NCI-H345 (cell line): ENCODE measurements around the gene DAPP1.

Experiments
- DNase-seq: peaks from one replicate; lab custom pipeline; 2025; lab: John Stamatoyannopoulos, UW

Gene DAPP1

GRCh38 chr4:99853999-99854398 is 37.4 kb downstream of the DAPP1 start:
- peak; percentile 36 for DNase-seq

GRCh38 chr4:99855678-99856077 is 39.1 kb downstream of the DAPP1 start:
- no peak for DNase-seq

- DNase-seq, result no peak
These were observed 39.5 kb downstream of the DAPP1 start for GRCh38 chr4:99856166-99856565.

GRCh38 chr4:99857307-99857706 is 40.7 kb downstream of the DAPP1 start:
- DNase-seq, result no peak

GRCh38 chr4:99859618-99860017 is 43.0 kb downstream of the DAPP1 start:
- peak; percentile 26 for DNase-seq

GRCh38 chr4:99860521-99860920 is 43.9 kb downstream of the DAPP1 start:
- no peak for DNase-seq

GRCh38 chr4:99861120-99861905 is 44.7 kb downstream of the DAPP1 start:
- DNase-seq, result peak; percentile 21

GRCh38 chr4:99863804-99864203 is 47.2 kb downstream of the DAPP1 start:
- DNase-seq, result no peak

- no peak for DNase-seq
These were observed 51.5 kb downstream of the DAPP1 start for GRCh38 chr4:99868126-99868596.

GRCh38 chr4:99872570-99872969 is 55.9 kb downstream of the DAPP1 start:
- no peak for DNase-seq

- no peak for DNase-seq
These were observed 58.4 kb downstream of the DAPP1 start for GRCh38 chr4:99875071-99875470.

- no peak for DNase-seq
These were observed 60.3 kb downstream of the DAPP1 start for GRCh38 chr4:99876946-99877345.

- DNase-seq, result no peak
These were observed 62.0 kb downstream of the DAPP1 start for GRCh38 chr4:99878604-99879003.

- no peak for DNase-seq
These were observed 62.8 kb downstream of the DAPP1 start for GRCh38 chr4:99879458-99879857.

- peak; percentile 3 for DNase-seq
These were observed 68.5 kb downstream of the DAPP1 start for GRCh38 chr4:99885063-99885664.

GRCh38 chr4:99885687-99886086 is 69.1 kb downstream of the DAPP1 start:
- DNase-seq, result no peak

GRCh38 chr4:99886146-99886545 is 69.5 kb downstream of the DAPP1 start:
- DNase-seq, result no peak

GRCh38 chr4:99887837-99888236 is 71.2 kb downstream of the DAPP1 start:
- no peak for DNase-seq

GRCh38 chr4:99891351-99891750 is 74.7 kb downstream of the DAPP1 start:
- no peak for DNase-seq

GRCh38 chr4:99893029-99893428 is 76.4 kb downstream of the DAPP1 start:
- DNase-seq, result no peak

- no peak for DNase-seq
These were observed 77.2 kb downstream of the DAPP1 start for GRCh38 chr4:99893839-99894160.

GRCh38 chr4:99894161-99894997 is 77.8 kb downstream of the DAPP1 start, which contains the start of gene LAMTOR3:
TSS of gene LAMTOR3 (minus strand) at chr4:99894427. CDS start at chr4:99893963, 464 bp downstream.
- DNase-seq, result peak; percentile 90

GRCh38 chr4:99894998-99895397 is 78.4 kb downstream of the DAPP1 start:
- no peak for DNase-seq
